CD4-positive, alpha-beta memory T cell (primary cell): ENCODE data around the gene USP10. TPM values are rescaled to one million over a fixed set of nuclear protein-coding genes. Genes with fewer than 3 reads are reported as not detected.
"Not testable (repeated sequence)": the region's sequence is repeated elsewhere in the genome, so short reads cannot be mapped to it uniquely, and the experiment has no call there.

Experiments used
- CTCF ChIA-PET: fragments of 350-600 bp; sonication (Branson Sonifier 250); formaldehyde crosslinking; loops from one replicate; lab custom pipeline; 2021; ENCODE audit warnings: inconsistent platforms; ENCODE audit not compliant: partially characterized antibody; lab: Charles Lee
- POLR2A ChIA-PET: fragments of 350-600 bp; sonication (Branson Sonifier 250); formaldehyde crosslinking; loops from one replicate; lab custom pipeline; 2021; ENCODE audit not compliant: partially characterized antibody; lab: Charles Lee
- DNase-seq, 5 donors: peaks; one replicate each; pipeline versions ENCODE4 v3.0.0 to v3.0.0-alpha.2; 2020 to 2022; ENCODE audit warnings: mixed read lengths in 1 of 5
- H3K27ac ChIP-seq: one replicate; pipeline ENCODE4 v1.7.0; 2013; ENCODE audit warnings: low read depth, low read length
- H3K27me3 ChIP-seq: 2 replicates; pipeline ENCODE4 v1.7.0; 2013; ENCODE audit warnings: mild to moderate bottlenecking, low read length, moderate library complexity; ENCODE audit not compliant: insufficient read depth
- H3K36me3 ChIP-seq: 2 replicates; pipeline ENCODE4 v1.7.0; 2013; ENCODE audit warnings: mild to moderate bottlenecking, low read length, moderate library complexity; ENCODE audit not compliant: insufficient read depth
- H3K4me1 ChIP-seq: 2 replicates; pipeline ENCODE4 v1.7.0; 2013; ENCODE audit warnings: mild to moderate bottlenecking, low read length, moderate library complexity; ENCODE audit not compliant: insufficient read depth
- H3K4me3 ChIP-seq, 2 donors: one replicate each; pipeline ENCODE4 v1.7.0; 2013; ENCODE audit warnings: low read length in 2 of 2, mild to moderate bottlenecking in 1 of 2
- H3K9me3 ChIP-seq, 2 donors: one replicate each; pipeline ENCODE4 v1.7.0; 2013; ENCODE audit warnings: low read length in 2 of 2, control low read depth in 1 of 2; ENCODE audit not compliant: control insufficient read depth in 1 of 2
- H3K27ac Mint-ChIP-seq, 7 donors: one replicate each; pipeline ENCODE4 v1.8.0; 2020 to 2021; ENCODE audit warnings: mixed read lengths in 7 of 7, mild to moderate bottlenecking in 6 of 7, inconsistent platforms in 3 of 7, moderate library complexity in 3 of 7
- H3K27me3 Mint-ChIP-seq, 2 donors: one replicate each; pipeline ENCODE4 v1.8.0; 2020 to 2021; ENCODE audit warnings: mixed read lengths in 2 of 2
- H3K36me3 Mint-ChIP-seq, 2 donors: one replicate each; pipeline ENCODE4 v1.8.0; 2020 to 2021; ENCODE audit warnings: mixed read lengths in 2 of 2, inconsistent platforms in 1 of 2, mild to moderate bottlenecking in 1 of 2
- H3K4me1 Mint-ChIP-seq, 4 donors: one replicate each; pipeline ENCODE4 v1.8.0; 2020 to 2021; ENCODE audit warnings: mixed read lengths in 4 of 4, mild to moderate bottlenecking in 1 of 4
- H3K4me3 Mint-ChIP-seq, 8 donors: one replicate each; pipeline ENCODE4 v1.8.0; 2020 to 2021; ENCODE audit warnings: mixed read lengths in 8 of 8, mild to moderate bottlenecking in 7 of 8, moderate library complexity in 6 of 8, inconsistent platforms in 3 of 8
- H3K9me3 Mint-ChIP-seq, 8 donors: one replicate each; pipeline ENCODE4 v1.8.0; 2020 to 2021; ENCODE audit warnings: mixed read lengths in 8 of 8, mild to moderate bottlenecking in 5 of 8, inconsistent platforms in 3 of 8, moderate library complexity in 1 of 8
- intact Hi-C: fragments of 100-400 bp; cut with micrococcal nuclease; formaldehyde crosslinking; loops from one replicate; pipeline ENCODE4 v1.15.1; 2023
- polyA plus RNA-seq, 2 donors: library from polyadenylated mRNA; unstranded; fragments of 300-500 nt; fragmentation: Illumina TruSeq; gene quantifications; one replicate each; pipeline ENCODE4 v1.2.3, GENCODE V29; 2021
- total RNA-seq, 2 experiments: library from RNA; stranded (reverse); gene quantifications; one replicate each; pipeline ENCODE4 v1.2.3, GENCODE V29; 2021

The USP10 gene
- total and polyA plus RNA-seq, 4 experiments from 2014 or later, result 89.0 to 419 (median 181) TPM

GRCh38 chr16:84746875-84747274 lies 47.1 kb downstream of the USP10 start:
- Histone ChIP-seq H3K36me3 (peaks cover 20% of the 10 kb centered on the region), H3K4me3 (no peak overlapping the region), H3K9me3 (no peaks in the 10 kb centered on the region), H3K27ac (no peak overlapping the region), H3K27me3 (no peaks in the 10 kb centered on the region), H3K4me1 (peaks cover 16% of the 10 kb centered on the region)
- peaks cover 20 to 44% of the 10 kb centered on the region in 2 donors for H3K36me3 Mint-ChIP-seq
- H3K4me3 Mint-ChIP-seq, result no peak overlapping the region
- no peaks in the 10 kb centered on the region for H3K9me3 Mint-ChIP-seq
- no peak overlapping the region for H3K27ac Mint-ChIP-seq
- ChIA-PET CTCF (interaction anchor here (0.7 to 2.9 kb wide), 9 partner anchors 8 to 240 kb away, joined by 3 to 50 read pairs (median 6); no protein-coding TSS in a partner anchor), POLR2A (no interaction called here)
- no peaks in the 10 kb centered on the region for H3K27me3 Mint-ChIP-seq
- DNase-seq, result no peak
- intact Hi-C loops, result no loop called here
- H3K4me1 Mint-ChIP-seq, result peaks cover 25 to 37% (median 33%) of the 10 kb centered on the region in 4 donors

GRCh38 chr16:84748247-84748646 lies 48.4 kb downstream of the USP10 start:
- H3K9me3 Mint-ChIP-seq, H3K9me3 ChIP-seq, H3K4me3 ChIP-seq, POLR2A ChIA-PET, H3K27ac ChIP-seq, H3K4me3 Mint-ChIP-seq, H3K27me3 ChIP-seq, H3K27me3 Mint-ChIP-seq, intact Hi-C loops, DNase-seq: not testable (repeated sequence)
- CTCF ChIA-PET, result interaction anchor here (0.9 to 2.9 kb wide), 4 partner anchors 9 to 222 kb away, joined by 4 to 50 read pairs (median 6); no protein-coding TSS in a partner anchor
- H3K36me3 ChIP-seq, result peaks cover 13% of the 10 kb centered on the region
- Mint-ChIP-seq H3K36me3 (peaks cover 14 to 32% of the 10 kb centered on the region in 2 donors), H3K27ac (peak overlapping the region in 1 of 7 donors; percentile 48), H3K4me1 (peaks cover 28 to 39% (median 34%) of the 10 kb centered on the region in 4 donors)
- peaks cover 26% of the 10 kb centered on the region for H3K4me1 ChIP-seq

- H3K9me3 ChIP-seq, result no peaks in the 10 kb centered on the region
- ChIA-PET CTCF (interaction anchor here (0.9 to 2.9 kb wide), 4 partner anchors 10 to 222 kb away, joined by 4 to 50 read pairs (median 6); no protein-coding TSS in a partner anchor), POLR2A (no interaction called here)
- Mint-ChIP-seq H3K27me3 (no peaks in the 10 kb centered on the region), H3K36me3 (peaks cover 14 to 26% of the 10 kb centered on the region in 2 donors), H3K9me3 (no peaks in the 10 kb centered on the region), H3K4me3 (peak overlapping the region in 1 of 8 donors; percentile 9), H3K4me1 (peaks cover 32 to 47% (median 41%) of the 10 kb centered on the region in 4 donors), H3K27ac (peak overlapping the region in 4 of 7 donors; percentile 37 to 78 (median 46))
- no peak for DNase-seq
- H3K4me1 ChIP-seq, result peaks cover 34% of the 10 kb centered on the region
- no peak overlapping the region for H3K4me3 ChIP-seq
- H3K27me3 ChIP-seq, result no peaks in the 10 kb centered on the region
- intact Hi-C loops, result no loop called here
- H3K36me3 ChIP-seq, result peaks cover 13% of the 10 kb centered on the region
- H3K27ac ChIP-seq, result no peak overlapping the region
Measured at GRCh38 chr16:84749072-84749471, 49.3 kb downstream of the USP10 start.

- H3K27me3 ChIP-seq, result no peaks in the 10 kb centered on the region
- H3K27ac Mint-ChIP-seq, result peak overlapping the region in 2 of 7 donors; percentile 66 to 79
- peaks cover 13% of the 10 kb centered on the region for H3K36me3 ChIP-seq
- H3K9me3 ChIP-seq, result no peaks in the 10 kb centered on the region
- H3K36me3 Mint-ChIP-seq, result peaks cover 9 to 24% of the 10 kb centered on the region in 2 donors
- peaks cover 41% of the 10 kb centered on the region for H3K4me1 ChIP-seq
- no peaks in the 10 kb centered on the region for H3K27me3 Mint-ChIP-seq
- CTCF ChIA-PET, result interaction anchor here (0.8 to 8.7 kb wide), 4 partner anchors 10 to 337 kb away, joined by 4 to 289 read pairs (median 107); no protein-coding TSS in a partner anchor
- no peak overlapping the region for H3K4me3 Mint-ChIP-seq
- POLR2A ChIA-PET, result interaction anchor here (0.7 to 1.6 kb wide), 2 partner anchors 9 to 13 kb away, joined by 3 to 6 read pairs; no protein-coding TSS in a partner anchor
- H3K4me1 Mint-ChIP-seq, result peaks cover 37 to 54% (median 48%) of the 10 kb centered on the region in 4 donors
- H3K9me3 Mint-ChIP-seq, result no peaks in the 10 kb centered on the region
- no peak overlapping the region for H3K4me3 ChIP-seq
- intact Hi-C loops, result no loop called here
- no peak overlapping the region for H3K27ac ChIP-seq
- no peak for DNase-seq
Measured at GRCh38 chr16:84749815-84750214, 50.0 kb downstream of the USP10 start.

- peaks cover 4 to 20% of the 10 kb centered on the region in 2 donors for H3K36me3 Mint-ChIP-seq
- CTCF ChIA-PET, result interaction anchor here (0.7 to 8.7 kb wide), 8 partner anchors 11 to 337 kb away, joined by 3 to 289 read pairs (median 6); no protein-coding TSS in a partner anchor
- H3K9me3 ChIP-seq, result no peaks in the 10 kb centered on the region
- POLR2A ChIA-PET, result interaction anchor here (1.3 to 1.6 kb wide), 2 partner anchors 9 to 12 kb away, joined by 6 to 9 read pairs; no protein-coding TSS in a partner anchor
- no peak overlapping the region for H3K4me3 ChIP-seq
- DNase-seq, result no peak
- no peaks in the 10 kb centered on the region for H3K27me3 ChIP-seq
- H3K9me3 Mint-ChIP-seq, result no peaks in the 10 kb centered on the region
- H3K27ac Mint-ChIP-seq, result peak overlapping the region in 4 of 7 donors; percentile 54 to 79 (median 63)
- no peak overlapping the region for H3K27ac ChIP-seq
- H3K4me1 ChIP-seq, result peaks cover 49% of the 10 kb centered on the region
- no peaks in the 10 kb centered on the region for H3K27me3 Mint-ChIP-seq
- H3K36me3 ChIP-seq, result peaks cover 7% of the 10 kb centered on the region
- H3K4me3 Mint-ChIP-seq, result peak overlapping the region in 1 of 8 donors; percentile 10
- intact Hi-C loops, result no loop called here
- peaks cover 43 to 62% (median 55%) of the 10 kb centered on the region in 4 donors for H3K4me1 Mint-ChIP-seq
Measured at GRCh38 chr16:84750575-84750974, 50.8 kb downstream of the USP10 start.

GRCh38 chr16:84751241-84751640 lies 51.4 kb downstream of the USP10 start:
- Histone ChIP-seq H3K9me3 (no peaks in the 10 kb centered on the region), H3K4me1 (peaks cover 55% of the 10 kb centered on the region), H3K27me3 (no peaks in the 10 kb centered on the region), H3K27ac (no peak overlapping the region), H3K36me3 (peaks cover 2% of the 10 kb centered on the region), H3K4me3 (no peak overlapping the region)
- peak in 1 of 5 donors; percentile 11 for DNase-seq
- ChIA-PET POLR2A (interaction anchor here (1.3 to 5.6 kb wide), 3 partner anchors 8 to 201 kb away, joined by 6 to 45 read pairs (median 9); no protein-coding TSS in a partner anchor), CTCF (interaction anchor here (0.9 to 8.7 kb wide), 6 partner anchors 11 to 219 kb away, joined by 3 to 289 read pairs (median 50); no protein-coding TSS in a partner anchor)
- Mint-ChIP-seq H3K4me1 (peaks cover 47 to 69% (median 60%) of the 10 kb centered on the region in 4 donors), H3K4me3 (peak overlapping the region in 6 of 8 donors; percentile 1 to 71 (median 28)), H3K27ac (peak overlapping the region; percentile 8 to 86 (median 62)), H3K27me3 (no peaks in the 10 kb centered on the region), H3K36me3 (peaks cover 0 to 13% of the 10 kb centered on the region in 2 donors), H3K9me3 (no peaks in the 10 kb centered on the region)
- intact Hi-C loops, result no loop called here

GRCh38 chr16:84751947-84752346 lies 52.1 kb downstream of the USP10 start:
- Histone ChIP-seq H3K36me3 (no peaks in the 10 kb centered on the region), H3K27ac (no peak overlapping the region), H3K4me1 (peaks cover 60% of the 10 kb centered on the region), H3K27me3 (no peaks in the 10 kb centered on the region), H3K9me3 (no peaks in the 10 kb centered on the region), H3K4me3 (no peak overlapping the region)
- H3K27me3 Mint-ChIP-seq, result no peaks in the 10 kb centered on the region
- peak overlapping the region; percentile 1 to 86 (median 72) for H3K27ac Mint-ChIP-seq
- peaks cover 49 to 76% (median 65%) of the 10 kb centered on the region in 4 donors for H3K4me1 Mint-ChIP-seq
- peaks cover 0 to 12% of the 10 kb centered on the region in 2 donors for H3K36me3 Mint-ChIP-seq
- ChIA-PET POLR2A (interaction anchor here (1.4 to 5.6 kb wide), 3 partner anchors 12 to 200 kb away, joined by 3 to 45 read pairs (median 4); no protein-coding TSS in a partner anchor), CTCF (interaction anchor here (1.9 to 8.7 kb wide), 6 partner anchors 12 to 219 kb away, joined by 8 to 289 read pairs (median 80); no protein-coding TSS in a partner anchor)
- H3K9me3 Mint-ChIP-seq, result no peaks in the 10 kb centered on the region
- intact Hi-C loops, result no loop called here
- DNase-seq, result no peak
- H3K4me3 Mint-ChIP-seq, result peak overlapping the region in 3 of 8 donors; percentile 0 to 71 (median 3)
